GM20431 (cell line): Measurements from ENCODE around the gene LOXL3.

Experiments
- in situ Hi-C: fragments of 300-500 bp; cut with MseI, MboI; formaldehyde crosslinking; loops from one replicate; pipeline ENCODE4 v1.15.0; 2020; ENCODE audit warnings: low sequenced_read_pairs; ENCODE audit not compliant: unreplicated experiment

The LOXL3 gene

GRCh38 chr2:74498500-74499266, 55.1 kb downstream of the LOXL3 start:
- in situ Hi-C loops: loop anchor here (25.0 kb wide), 1 partner anchor 89 kb away; no protein-coding TSS in a partner anchor

GRCh38 chr2:74497777-74498499, 55.8 kb downstream of the LOXL3 start:
- in situ Hi-C loops: loop anchor here (25.0 kb wide), 1 partner anchor 89 kb away; no protein-coding TSS in a partner anchor

GRCh38 chr2:74496997-74497776, 56.6 kb downstream of the LOXL3 start:
- in situ Hi-C loops: loop anchor here (25.0 kb wide), 1 partner anchor 90 kb away; no protein-coding TSS in a partner anchor

GRCh38 chr2:74495440-74495839, 58.3 kb downstream of the LOXL3 start:
- in situ Hi-C loops: loop anchor here (25.0 kb wide), 1 partner anchor 92 kb away; no protein-coding TSS in a partner anchor

GRCh38 chr2:74493546-74493945, 60.2 kb downstream of the LOXL3 start:
- in situ Hi-C loops: loop anchor here (25.0 kb wide), 1 partner anchor 94 kb away; no protein-coding TSS in a partner anchor

GRCh38 chr2:74491648-74492544, 61.8 kb downstream of the LOXL3 start:
- in situ Hi-C loops: loop anchor here (25.0 kb wide), 1 partner anchor 95 kb away; no protein-coding TSS in a partner anchor

GRCh38 chr2:74489906-74490305, 63.8 kb downstream of the LOXL3 start:
- in situ Hi-C loops: loop anchor here (25.0 kb wide), 1 partner anchor 97 kb away; no protein-coding TSS in a partner anchor

- in situ Hi-C loops: loop anchor here (25.0 kb wide), 1 partner anchor 98 kb away; no protein-coding TSS in a partner anchor
Measured at GRCh38 chr2:74488643-74489481, 64.9 kb downstream of the LOXL3 start.

- in situ Hi-C loops: loop anchor here (25.0 kb wide), 1 partner anchor 101 kb away; no protein-coding TSS in a partner anchor
Measured at GRCh38 chr2:74486141-74486540, 67.6 kb downstream of the LOXL3 start.

GRCh38 chr2:74483675-74484164, 70.0 kb downstream of the LOXL3 start:
- in situ Hi-C loops: loop anchor here (25.0 kb wide), 1 partner anchor 104 kb away; no protein-coding TSS in a partner anchor

GRCh38 chr2:74482801-74483674, 70.7 kb downstream of the LOXL3 start, which contains the start of the genes CCDC142 and TTC31:
Gene CCDC142, minus strand, starts transcription at chr2:74482998. Its CDS starts 161 bp downstream, at chr2:74482837.
Gene TTC31, plus strand, starts transcription at chr2:74483081. Its CDS starts 15 bp downstream, at chr2:74483096.
- in situ Hi-C loops: loop anchor here (25.0 kb wide), 1 partner anchor 104 kb away; no protein-coding TSS in a partner anchor
